Measurements from ENCODE around the gene ARHGEF33. TPM values are rescaled to one million over a fixed set of nuclear protein-coding genes. Genes with fewer than 3 reads are reported as not detected.

Gene ARHGEF33
- total and polyA plus RNA-seq, 2 of the 8 experiments (the other 6 are each of a cell fraction or from before 2014, with no cell fraction given), result 0.09 to 0.95 TPM

DNA sequence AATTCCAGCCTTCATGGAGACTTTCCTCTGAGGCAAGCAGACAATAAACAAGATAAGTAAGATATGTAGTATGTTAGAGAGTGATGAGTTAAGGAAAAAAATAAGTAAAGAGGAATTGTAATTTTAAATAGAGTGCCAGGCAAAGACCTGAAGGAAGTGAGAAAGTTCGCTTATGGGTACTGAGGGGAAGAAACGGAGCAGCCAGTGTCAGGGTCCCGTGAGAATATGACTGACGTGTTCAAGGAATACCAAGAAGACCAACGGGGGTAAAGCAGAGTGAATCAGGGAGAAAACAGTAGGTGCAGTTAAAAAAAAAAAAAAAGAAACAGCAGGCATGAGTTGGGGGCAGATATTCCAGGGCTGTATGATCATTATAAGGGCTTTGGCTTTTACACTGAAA is 45.1 kb downstream of the ARHGEF33 start:
- H3K9ac ChIP-seq (replicated peaks in 1 of 4; ENCODE audit: extremely low read depth in 1 of 4, low read depth in 3 of 4, low read length in 3 of 4), result no peak overlapping the region
- no peak overlapping the region for H3K27ac ChIP-seq (ENCODE audit: low read depth, low read length)
- FAIRE-seq (no peak), DNase-seq (ENCODE audit: low read depth in 1 of 2, low spot score in 2 of 2) (no peak)
- no peak overlapping the region for H3K14ac ChIP-seq (ENCODE audit: insufficient read length)
- no peak overlapping the region for H3K56ac ChIP-seq (replicated peaks; ENCODE audit: insufficient read length, low read depth, low read length)
- no peak overlapping the region for H2AK5ac ChIP-seq (ENCODE audit: low read depth, low read length)
- no peaks in the 10 kb centered on the region for H4K20me1 ChIP-seq (replicated peaks in 1 of 2; ENCODE audit: control insufficient read depth in 1 of 2, insufficient read depth in 2 of 2, low read length in 2 of 2)
- no peaks in the 10 kb centered on the region for H3K4me1 ChIP-seq (replicated peaks in 1 of 4; ENCODE audit: control insufficient read depth in 3 of 4, insufficient read depth in 4 of 4, low read length in 3 of 4)
- H4K91ac ChIP-seq (replicated peaks; ENCODE audit: insufficient read length, low read length), result no peak overlapping the region
- no peaks in the 10 kb centered on the region; the same call in 1 of the 2 replicates for H3K23me2 ChIP-seq (ENCODE audit: low read depth, low read length)
- no peak overlapping the region for H2BK5ac ChIP-seq (ENCODE audit: low read depth, low read length)
- CTCF ChIA-PET (ENCODE audit: partially characterized antibody), result no interaction called here
- no peak overlapping the region for H2BK120ac ChIP-seq (replicated peaks; ENCODE audit: low read depth, low read length)
- no peak overlapping the region for H3K4me2 ChIP-seq (ENCODE audit: insufficient read depth in 1 of 2, low read depth in 2 of 2, low read length in 2 of 2)
- TF ChIP-seq CBX8 (IDR thresholded peaks at IDR 0.05; ENCODE audit: borderline replicate concordance, low read depth, low read length) (no peak), SAP30 (IDR thresholded peaks at IDR 0.05; ENCODE audit: insufficient read depth, insufficient replicate concordance, low read length) (no peak)
- no peaks in the 10 kb centered on the region for H3K79me2 ChIP-seq (ENCODE audit: control insufficient read depth in 1 of 2, insufficient read depth in 2 of 2, low read length in 2 of 2)
- POLR2A ChIA-PET (ENCODE audit: partially characterized antibody), result no interaction called here
- 80% methylated on average over 5 of the region's 5 CpGs; no CpG with 5 or more reads in 1 of the 2 experiments for WGBS, 2 experiments (ENCODE audit: extremely low coverage in 1 of 2, insufficient coverage in 1 of 2, insufficient read length in 1 of 2, insufficient replicate concordance in 2 of 2, low coverage in 1 of 2, low lambda C conversion rate in 2 of 2, missing lambda C conversion rate in 1 of 2)
- no peak overlapping the region for H4K5ac ChIP-seq (ENCODE audit: insufficient read length, low read depth, low read length)
- no peak overlapping the region for H4K8ac ChIP-seq (ENCODE audit: extremely low read depth, insufficient read depth, low read length)
- no peaks in the 10 kb centered on the region for H3K9me3 ChIP-seq (ENCODE audit: insufficient read depth in 2 of 2, low read depth in 1 of 2, low read length in 1 of 2)
- H2BK15ac ChIP-seq (ENCODE audit: low read length), result no peak overlapping the region
- no peak overlapping the region for H3K4me3 ChIP-seq (ENCODE audit: extremely low read depth in 1 of 4, insufficient read depth in 2 of 4, low read depth in 3 of 4, low read length in 4 of 4)
- H2BK12ac ChIP-seq (ENCODE audit: low read depth, low read length), result no peak overlapping the region
- H3K4ac ChIP-seq (replicated peaks; ENCODE audit: insufficient read length, low read depth, low read length), result no peak overlapping the region
- H2BK20ac ChIP-seq (ENCODE audit: low read length), result no peak overlapping the region
- H3K79me1 ChIP-seq (ENCODE audit: low read depth, low read length), result no peaks in the 10 kb centered on the region
- H3K36me3 ChIP-seq (ENCODE audit: control insufficient read depth in 2 of 4, insufficient read depth in 4 of 4, low read length in 3 of 4), result no peaks in the 10 kb centered on the region
- H3K27me3 ChIP-seq (replicated peaks in 1 of 4; ENCODE audit: control insufficient read depth in 3 of 4, extremely low read depth in 1 of 4, insufficient read depth in 3 of 4, low read length in 3 of 4), result no peaks in the 10 kb centered on the region
- H3K18ac ChIP-seq (ENCODE audit: extremely low read depth, low read length), result no peak overlapping the region
- H2AFZ ChIP-seq (ENCODE audit: low read length), result no peak overlapping the region
- no peak overlapping the region for H3K23ac ChIP-seq (ENCODE audit: insufficient read length)
